Trophoblast cell (in vitro differentiated cells and primary cell): ENCODE results near the gene IGF2R.

ENCODE experiments used
- DNase-seq, 2 donors: peaks; one replicate each; pipeline ENCODE4 v3.0.0-alpha.2; 2016
- H2AFZ ChIP-seq: 2 replicates; pipeline ENCODE4 v1.6.1; 2013; ENCODE audit warnings: low read length, moderate library complexity, mild to moderate bottlenecking; ENCODE audit not compliant: insufficient read depth, poor library complexity
- H2AK5ac ChIP-seq: 2 replicates; pipeline ENCODE4 v1.6.1; 2013; ENCODE audit warnings: mild to moderate bottlenecking, low read length
- H2BK120ac ChIP-seq: 2 replicates; pipeline ENCODE4 v1.6.1; 2013; ENCODE audit warnings: low read length, mild to moderate bottlenecking, moderate library complexity; ENCODE audit not compliant: insufficient read depth, poor library complexity
- H2BK12ac ChIP-seq: 2 replicates; pipeline ENCODE4 v1.6.1; 2013; ENCODE audit warnings: mild to moderate bottlenecking, low read length, moderate library complexity
- H2BK5ac ChIP-seq: 2 replicates; pipeline ENCODE4 v1.6.1; 2013; ENCODE audit warnings: low read length, low read depth, moderate library complexity, mild to moderate bottlenecking; ENCODE audit not compliant: poor library complexity
- H3K14ac ChIP-seq: 2 replicates; pipeline ENCODE4 v1.6.1; 2013; ENCODE audit warnings: mild to moderate bottlenecking, low read length
- H3K18ac ChIP-seq: 2 replicates; pipeline ENCODE4 v1.6.1; 2013; ENCODE audit warnings: mild to moderate bottlenecking, low read length
- H3K23ac ChIP-seq: 2 replicates; pipeline ENCODE4 v1.6.1; 2013; ENCODE audit warnings: low read length
- H3K27ac ChIP-seq: 2 replicates; pipeline ENCODE4 v1.5.1; 2013; ENCODE audit warnings: low read depth, mild to moderate bottlenecking, inconsistent platforms, low read length, moderate library complexity
- H3K27me3 ChIP-seq: 2 replicates; pipeline ENCODE4 v1.6.1; 2013; ENCODE audit warnings: inconsistent platforms, mild to moderate bottlenecking, low read length, moderate library complexity; ENCODE audit not compliant: insufficient read depth
- H3K36me3 ChIP-seq, 2 experiments: 1 replicate in 1 of 2; 2 replicates in 1 of 2; pipeline ENCODE4 v1.6.1; 2013; ENCODE audit warnings: low read length in 2 of 2, mild to moderate bottlenecking in 2 of 2, moderate library complexity in 1 of 2; ENCODE audit not compliant: insufficient read depth in 2 of 2, control insufficient read depth in 1 of 2
- H3K4ac ChIP-seq: 2 replicates; pipeline ENCODE4 v1.6.1; 2013; ENCODE audit warnings: low read depth, mild to moderate bottlenecking, low read length, moderate library complexity
- H3K4me1 ChIP-seq, 2 experiments: 1 replicate in 1 of 2; 2 replicates in 1 of 2; pipeline ENCODE4 v1.6.1; 2013; ENCODE audit warnings: low read length in 2 of 2, mild to moderate bottlenecking in 2 of 2, moderate library complexity in 1 of 2; ENCODE audit not compliant: insufficient read depth in 2 of 2, control insufficient read depth in 1 of 2
- H3K4me2 ChIP-seq: 2 replicates; pipeline ENCODE4 v1.6.1; 2013; ENCODE audit warnings: inconsistent platforms, mild to moderate bottlenecking, low read length, moderate library complexity
- H3K4me3 ChIP-seq: 2 replicates; pipeline ENCODE4 v1.5.1; 2013; ENCODE audit warnings: mild to moderate bottlenecking, low read depth, low read length, inconsistent platforms
- H3K79me1 ChIP-seq: one replicate; pipeline ENCODE4 v1.6.1; 2013; ENCODE audit warnings: low read length
- H3K79me2 ChIP-seq: 2 replicates; pipeline ENCODE4 v1.6.1; 2013; ENCODE audit warnings: low read length, mild to moderate bottlenecking; ENCODE audit not compliant: control insufficient read depth, insufficient read depth, poor library complexity
- H3K9ac ChIP-seq: 2 replicates; pipeline ENCODE4 v1.6.1; 2013; ENCODE audit warnings: mild to moderate bottlenecking, low read length
- H3K9me3 ChIP-seq: 2 replicates; pipeline ENCODE4 v1.6.1; 2013; ENCODE audit warnings: low read depth, mild to moderate bottlenecking, control low read depth, inconsistent platforms, low read length; ENCODE audit not compliant: insufficient read depth
- H4K12ac ChIP-seq: 2 replicates; pipeline ENCODE4 v1.6.1; 2013; ENCODE audit warnings: low read depth, mild to moderate bottlenecking, low read length, moderate library complexity
- H4K8ac ChIP-seq: 2 replicates; pipeline ENCODE4 v1.6.1; 2013; ENCODE audit warnings: low read depth, mild to moderate bottlenecking, low read length, moderate library complexity
- H4K91ac ChIP-seq: one replicate; pipeline ENCODE4 v1.6.1; 2013; ENCODE audit warnings: low read depth, mild to moderate bottlenecking, low read length, moderate library complexity
- WGBS: extraction: QIAGEN DNeasy Blood & Tissue Kit; methylation state at CpG from one replicate; pipeline ENCODE4 v1.1.7; 2013; ENCODE audit warnings: missing lambda C conversion rate; ENCODE audit not compliant: insufficient read length, insufficient coverage; ENCODE audit errors: extremely low coverage; 5-methylcytosine and 5-hydroxymethylcytosine counted together

Gene IGF2R

GRCh38 chr6:160085713-160086505 is 117.0 kb downstream of the IGF2R start:
- Histone ChIP-seq H4K8ac (no peak overlapping the region), H3K4me1 (no peaks in the 10 kb centered on the region), H3K27ac (no peak overlapping the region), H2AK5ac (no peak overlapping the region), H2BK5ac (no peak overlapping the region), H4K91ac (no peak overlapping the region), H4K12ac (peak overlapping the region; percentile 20), H3K4ac (no peak overlapping the region), H3K36me3 (peaks cover 58 to 76% of the 10 kb centered on the region in 2 experiments), H3K4me3 (no peak overlapping the region), H3K79me1 (no peaks in the 10 kb centered on the region), H3K9ac (no peak overlapping the region), H3K9me3 (peaks cover 3% of the 10 kb centered on the region), H2BK120ac (no peak overlapping the region), H3K79me2 (no peaks in the 10 kb centered on the region), H3K18ac (no peak overlapping the region), H3K27me3 (no peaks in the 10 kb centered on the region), H3K4me2 (no peak overlapping the region), H3K23ac (no peak overlapping the region), H3K14ac (no peak overlapping the region), H2AFZ (no peak overlapping the region), H2BK12ac (no peak overlapping the region)
- no CpG with 5 or more reads among the region's 15 CpGs for WGBS
- DNase-seq, result no peak

- Histone ChIP-seq H3K4me2 (no peak overlapping the region), H3K27me3 (no peaks in the 10 kb centered on the region), H3K9me3 (no peaks in the 10 kb centered on the region), H2AFZ (no peak overlapping the region), H2BK12ac (no peak overlapping the region), H3K9ac (no peak overlapping the region), H3K4me1 (no peaks in the 10 kb centered on the region), H3K79me1 (no peaks in the 10 kb centered on the region), H3K18ac (no peak overlapping the region), H4K91ac (no peak overlapping the region), H3K27ac (no peak overlapping the region), H4K8ac (no peak overlapping the region), H3K14ac (no peak overlapping the region), H3K4me3 (no peak overlapping the region), H3K4ac (no peak overlapping the region), H3K23ac (no peak overlapping the region), H3K36me3 (peaks cover 60 to 79% of the 10 kb centered on the region in 2 experiments), H4K12ac (no peak overlapping the region), H2BK5ac (no peak overlapping the region), H3K79me2 (no peaks in the 10 kb centered on the region), H2BK120ac (no peak overlapping the region), H2AK5ac (no peak overlapping the region)
- WGBS, result no CpG with 5 or more reads among the region's 8 CpGs
- no peak for DNase-seq
Observed at GRCh38 chr6:160086754-160087153, 117.9 kb downstream of the IGF2R start.

GRCh38 chr6:160088069-160088783 is 119.3 kb downstream of the IGF2R start:
- Histone ChIP-seq H2AFZ (no peak overlapping the region), H2BK120ac (no peak overlapping the region), H3K27me3 (no peaks in the 10 kb centered on the region), H4K8ac (no peak overlapping the region), H2BK12ac (no peak overlapping the region), H3K9me3 (no peaks in the 10 kb centered on the region), H2AK5ac (no peak overlapping the region), H3K4me3 (no peak overlapping the region), H3K4me2 (no peak overlapping the region), H3K79me2 (no peaks in the 10 kb centered on the region), H2BK5ac (no peak overlapping the region), H3K79me1 (no peaks in the 10 kb centered on the region), H3K4ac (no peak overlapping the region), H3K27ac (no peak overlapping the region), H3K36me3 (peaks cover 66 to 85% of the 10 kb centered on the region in 2 experiments), H3K18ac (no peak overlapping the region), H3K23ac (no peak overlapping the region), H3K9ac (no peak overlapping the region), H4K91ac (no peak overlapping the region), H3K4me1 (no peaks in the 10 kb centered on the region), H3K14ac (no peak overlapping the region), H4K12ac (no peak overlapping the region)
- no CpG with 5 or more reads among the region's 13 CpGs for WGBS
- peak in 1 of 2 donors; percentile 42 for DNase-seq

DNA sequence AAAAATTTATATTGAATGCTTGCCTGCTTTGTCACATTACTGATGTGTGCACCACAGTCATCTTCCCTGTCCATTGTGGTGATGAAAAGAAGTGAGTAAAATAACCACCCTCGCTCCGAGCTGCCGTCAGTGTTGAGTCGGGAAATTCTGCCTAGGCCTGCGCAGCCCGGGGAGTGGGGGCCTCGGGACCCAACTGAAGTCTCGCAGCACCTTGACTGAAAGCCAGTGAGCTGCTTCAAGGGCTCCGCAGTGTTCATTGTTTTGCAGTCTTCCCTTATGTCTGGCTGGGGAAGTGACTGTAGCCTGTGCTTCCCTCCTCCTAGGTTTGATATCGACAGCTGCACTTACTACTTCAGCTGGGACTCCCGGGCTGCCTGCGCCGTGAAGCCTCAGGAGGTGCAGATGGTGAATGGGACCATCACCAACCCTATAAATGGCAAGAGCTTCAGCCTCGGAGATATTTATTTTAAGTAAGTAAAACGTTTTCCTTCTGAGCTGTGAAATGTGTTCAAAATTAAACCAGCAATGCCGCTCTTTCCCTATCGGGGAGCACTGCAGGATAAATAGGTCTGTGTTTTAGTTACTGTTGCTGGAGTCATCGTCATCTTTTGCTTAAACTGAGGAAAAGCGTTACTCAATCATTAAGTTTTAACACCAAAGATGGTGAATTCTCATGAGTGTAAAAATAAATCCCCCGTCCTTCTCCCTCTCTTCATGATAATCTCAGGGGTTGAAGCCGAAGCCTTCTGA is 120.1 kb downstream of the IGF2R start:
- H3K79me2 ChIP-seq, result no peaks in the 10 kb centered on the region
- no peak overlapping the region for H2BK120ac ChIP-seq
- no peak overlapping the region for H2BK12ac ChIP-seq
- H2AFZ ChIP-seq, result no peak overlapping the region
- no peak overlapping the region for H3K4ac ChIP-seq
- no peak overlapping the region for H4K8ac ChIP-seq
- H3K23ac ChIP-seq, result no peak overlapping the region
- H4K91ac ChIP-seq, result no peak overlapping the region
- no peaks in the 10 kb centered on the region for H3K27me3 ChIP-seq
- H3K27ac ChIP-seq, result no peak overlapping the region
- H3K14ac ChIP-seq, result no peak overlapping the region
- no CpG with 5 or more reads among the region's 21 CpGs for WGBS
- H3K36me3 ChIP-seq, result peaks cover 69 to 90% of the 10 kb centered on the region in 2 experiments
- H3K4me1 ChIP-seq, result no peaks in the 10 kb centered on the region
- H3K18ac ChIP-seq, result no peak overlapping the region
- no peaks in the 10 kb centered on the region for H3K79me1 ChIP-seq
- no peak overlapping the region for H2BK5ac ChIP-seq
- H3K9ac ChIP-seq, result no peak overlapping the region
- no peak for DNase-seq
- H3K4me3 ChIP-seq, result no peak overlapping the region
- H4K12ac ChIP-seq, result no peak overlapping the region
- H3K4me2 ChIP-seq, result no peak overlapping the region
- no peak overlapping the region for H2AK5ac ChIP-seq
- no peaks in the 10 kb centered on the region for H3K9me3 ChIP-seq
